Measurements from ENCODE around the gene FAM174B.
A peak's percentile ranks its signal among the peaks of the same experiment; 100 is the strongest.

The FAM174B gene

GRCh38 chr15:92664178-92664900 is 8.8 kb upstream of the FAM174B start:
- DNase-seq, result no peak

GRCh38 chr15:92663250-92663951 is 7.8 kb upstream of the FAM174B start:
- DNase-seq, result peak; percentile 6

- no peak for DNase-seq
Observed at GRCh38 chr15:92662762-92663161, 7.2 kb upstream of the FAM174B start.

GRCh38 chr15:92661956-92662355 is 6.4 kb upstream of the FAM174B start:
- DNase-seq, result no peak

- DNase-seq, result no peak
Observed at GRCh38 chr15:92661069-92661468, 5.5 kb upstream of the FAM174B start.

- DNase-seq, result no peak
Observed at GRCh38 chr15:92657486-92657885, 1.9 kb upstream of the FAM174B start.

- no peak for DNase-seq
Observed at GRCh38 chr15:92656089-92656488, 514 bp upstream of the FAM174B start.

GRCh38 chr15:92654662-92655061 is 913 bp downstream of the FAM174B start:
- DNase-seq, result no peak

- no peak for DNase-seq
Observed at GRCh38 chr15:92653836-92654539, 1.6 kb downstream of the FAM174B start.

- DNase-seq, result no peak
Observed at GRCh38 chr15:92653366-92653765, 2.2 kb downstream of the FAM174B start.

GRCh38 chr15:92652576-92652966 is 3.0 kb downstream of the FAM174B start:
- DNase-seq, result no peak

GRCh38 chr15:92651877-92652575 is 3.5 kb downstream of the FAM174B start:
- DNase-seq, result no peak

GRCh38 chr15:92650966-92651365 is 4.6 kb downstream of the FAM174B start:
- DNase-seq, result no peak

- no peak for DNase-seq
Observed at GRCh38 chr15:92650256-92650655, 5.3 kb downstream of the FAM174B start.

- no peak for DNase-seq
Observed at GRCh38 chr15:92648190-92648875, 7.2 kb downstream of the FAM174B start.

GRCh38 chr15:92647467-92648163 is 8.0 kb downstream of the FAM174B start:
- DNase-seq, result no peak

- DNase-seq, result no peak
Observed at GRCh38 chr15:92646216-92646615, 9.4 kb downstream of the FAM174B start.

GRCh38 chr15:92645731-92646130 is 9.8 kb downstream of the FAM174B start:
- DNase-seq, result no peak

- DNase-seq, result no peak
Observed at GRCh38 chr15:92645051-92645631, 10.4 kb downstream of the FAM174B start.

GRCh38 chr15:92643849-92644815 is 11.4 kb downstream of the FAM174B start:
- no peak for DNase-seq
